HepG2 (cell line): ENCODE data around the gene MTCH1. TPM values are rescaled to one million over a fixed set of nuclear protein-coding genes. Genes with fewer than 3 reads are reported as not detected.

Source experiments
- ATAC-seq: fragments of 200-7000 bp; cut with Tn5 transposase; 3 replicates; pipeline ENCODE4 v1.9.1; 2020; ENCODE audit warnings: mild to moderate bottlenecking, moderate library complexity
- BruUV-seq: library from RNA; stranded (reverse); fragments of 400-500 nt; replicated peaks from 2 replicates; lab custom pipeline; 2021; lab: Mats Ljungman, UMichigan
- CTCF ChIA-PET: fragments of 300-600 bp; formaldehyde crosslinking; extraction: SDS; loops from one replicate; lab custom pipeline; 2021; ENCODE audit warnings: low total read pairs, inconsistent platforms, low intra/inter-chr PET ratio; lab: Yijun Ruan, JAX
- POLR2A ChIA-PET: fragments of 350-600 bp; sonication (Branson Sonifier 250); formaldehyde crosslinking; loops from one replicate; lab custom pipeline; 2020; ENCODE audit warnings: antibody characterized with exemption, inconsistent platforms; lab: Yijun Ruan, JAX
- DNase-seq: peaks from one replicate; pipeline ENCODE4 v3.0.0-alpha.2; 2015; ENCODE audit warnings: low spot score
- FAIRE-seq: peaks from 3 replicates; lab custom pipeline; 2011; peaks lifted over from hg19 to GRCh38; lab: Jason Lieb, UNC
- H2AFZ ChIP-seq: one replicate; pipeline ENCODE4 v1.6.1; 2011; ENCODE audit warnings: low read length, inconsistent platforms
- H3K27ac ChIP-seq: fragments of 300-600 bp; 3 replicates; pipeline ENCODE4 v1.8.0; 2011; ENCODE audit warnings: mixed run types, mild to moderate bottlenecking, mixed read lengths, low read length, inconsistent platforms; ENCODE audit not compliant: insufficient read depth; ENCODE audit errors: extremely low read length
- H3K27me3 ChIP-seq, 2 experiments: fragments of 200-600 bp in 1 of 2; 2 replicates in 1 of 2; 3 replicates in 1 of 2; pipeline versions ENCODE4 v1.6.0 to v1.8.0; 2011; ENCODE audit warnings: low read length in 2 of 2, mild to moderate bottlenecking in 2 of 2, moderate library complexity in 2 of 2, inconsistent platforms in 1 of 2; ENCODE audit not compliant: insufficient read depth in 2 of 2, control insufficient read depth in 1 of 2
- H3K36me3 ChIP-seq, 2 experiments: fragments of 200-600 bp in 1 of 2; replicated peaks in 1 of 2; 2 replicates in 1 of 2; 3 replicates in 1 of 2; pipeline versions ENCODE4 v1.5.1 to v1.8.0; 2011; ENCODE audit warnings: low read length in 2 of 2, inconsistent platforms in 1 of 2; ENCODE audit not compliant: insufficient read depth in 2 of 2, control insufficient read depth in 1 of 2
- H3K4me1 ChIP-seq: 2 replicates; pipeline ENCODE4 v1.5.1; 2012; ENCODE audit warnings: low read length, inconsistent platforms; ENCODE audit not compliant: insufficient read depth
- H3K4me2 ChIP-seq: 2 replicates; pipeline ENCODE4 v1.6.0; 2011; ENCODE audit warnings: low read depth, low read length, inconsistent platforms
- H3K4me3 ChIP-seq, 3 experiments: fragments of 200-600 bp in 1 of 3; sonication (generic), shearing (Covaris generic) in 1 of 3; replicated peaks in 1 of 3; 2 replicates each; pipeline ENCODE4 v1.5.1; 2011 to 2016; ENCODE audit warnings: low read length in 3 of 3, inconsistent platforms in 2 of 3, low read depth in 2 of 3, mild to moderate bottlenecking in 2 of 3, control low read depth in 1 of 3, mixed read lengths in 1 of 3; ENCODE audit not compliant: insufficient read depth in 1 of 3
- H3K79me2 ChIP-seq: one replicate; pipeline ENCODE4 v1.6.1; 2011; ENCODE audit warnings: low read length, inconsistent platforms; ENCODE audit not compliant: insufficient read depth
- H3K9ac ChIP-seq: 2 replicates; pipeline ENCODE4 v1.6.0; 2011; ENCODE audit warnings: mild to moderate bottlenecking, low read depth, low read length, inconsistent platforms; ENCODE audit not compliant: insufficient read depth
- H3K9me3 ChIP-seq: 2 replicates; pipeline ENCODE4 v1.5.1; 2012; ENCODE audit warnings: mild to moderate bottlenecking, low read length
- H4K20me1 ChIP-seq: 2 replicates; pipeline ENCODE4 v1.6.0; 2011; ENCODE audit warnings: inconsistent platforms, mild to moderate bottlenecking, low read length, moderate library complexity; ENCODE audit not compliant: insufficient read depth
- ATM ChIP-seq: fragments of 450-650 bp; IDR thresholded peaks from 2 replicates; pipeline ENCODE4 v1.7.1; 2017; ENCODE audit warnings: mild to moderate bottlenecking, borderline replicate concordance
- EHMT2 ChIP-seq: fragments of 200-600 bp; sonication (generic); IDR thresholded peaks from 2 replicates; pipeline ENCODE4 v1.7.0; 2017; ENCODE audit warnings: antibody characterized with exemption, low read depth, low read length, borderline replicate concordance
- MEIS2 ChIP-seq: sonication (generic); formaldehyde crosslinking; IDR thresholded peaks from 2 replicates; pipeline ENCODE4 v1.9.0; 2021; ENCODE audit warnings: mild to moderate bottlenecking, missing genetic modification reagents
- NCOA5 ChIP-seq: sonication (generic); formaldehyde crosslinking; IDR thresholded peaks from 2 replicates; pipeline ENCODE4 v1.4.0; 2020; ENCODE audit warnings: missing genetic modification reagents
- NONO ChIP-seq, 2 experiments: fragments of 450-650 bp in 1 of 2; sonication (generic) in 1 of 2; formaldehyde crosslinking in 1 of 2; IDR thresholded peaks in 1 of 2; conservative IDR thresholded peaks in 1 of 2; 2 replicates each; pipeline versions ENCODE4 v1.6.1 to v1.8.0; 2017 to 2022; ENCODE audit warnings: mild to moderate bottlenecking in 1 of 2, missing genetic modification reagents in 1 of 2, moderate library complexity in 1 of 2
- ZFP90 ChIP-seq: sonication (generic); formaldehyde crosslinking; IDR thresholded peaks from 2 replicates; pipeline ENCODE4 v1.8.0; 2022; ENCODE audit warnings: missing genetic modification reagents, mild to moderate bottlenecking, inconsistent platforms, borderline replicate concordance
- ZMAT3 ChIP-seq: sonication (generic); formaldehyde crosslinking; conservative IDR thresholded peaks from 2 replicates; pipeline ENCODE4 v1.7.0; 2021; ENCODE audit warnings: missing genetic modification reagents
- ZNF672 ChIP-seq: sonication (generic); formaldehyde crosslinking; IDR thresholded peaks from 2 replicates; pipeline ENCODE4 v1.8.1; 2022; ENCODE audit warnings: missing genetic modification reagents
- ZNF674 ChIP-seq: sonication (generic); formaldehyde crosslinking; IDR thresholded peaks from 2 replicates; pipeline ENCODE4 v1.5.0; 2020; ENCODE audit warnings: low read depth, mild to moderate bottlenecking, missing genetic modification reagents
- ZNF713 ChIP-seq: sonication (generic); formaldehyde crosslinking; IDR thresholded peaks from 2 replicates; pipeline ENCODE4 v1.4.0; 2020; ENCODE audit warnings: mild to moderate bottlenecking, missing genetic modification reagents
- WGBS: methylation state at CpG from one replicate; pipeline ENCODE4 v1.1.6; 2017; ENCODE audit warnings: low lambda C conversion rate; 5-methylcytosine and 5-hydroxymethylcytosine counted together
- in situ Hi-C: cut with HindIII; loops from 2 replicates; pipeline ENCODE4 v1.10.0; 2017; ENCODE audit warnings: low pct_unique_long_range_greater_than_20kb; ENCODE audit not compliant: extremely low pct_ligation_motif_present
- intact Hi-C: fragments of 100-400 bp; cut with micrococcal nuclease; formaldehyde crosslinking; loops from one replicate; pipeline ENCODE4 v1.10.0; 2022; ENCODE audit not compliant: unreplicated experiment
- polyA plus RNA-seq, 8 experiments: library from polyadenylated mRNA; depleted of rRNA in 3 of 8; stranded (reverse) in 7 of 8; unstranded in 1 of 8; fragments of >200 nt; fragmentation: Illumina TruSeq in 4 of 8; extraction: Trizol in 4 of 8; gene quantifications; 2 replicates each; pipeline versions ENCODE4 v1.2.1 to v1.2.3, GENCODE V29; 2011 to 2016; ENCODE audit warnings: low read depth in 4 of 8, missing spikeins in 1 of 8, mixed read lengths in 1 of 8; ENCODE audit not compliant: insufficient read depth in 1 of 8
- total RNA-seq, 5 experiments: library from RNA; depleted of rRNA; stranded (reverse); fragments of >200 nt; fragmentation: Illumina TruSeq; extraction: Trizol; gene quantifications; 2 replicates each; pipeline ENCODE4 v1.2.3, GENCODE V29; 2016; ENCODE audit warnings: low read depth in 1 of 5
- TF ChIP-seq, protein P1 (sequence below): IDR thresholded peaks from 2 replicates; pipeline ENCODE4 v1.6.1; 2016; ENCODE audit warnings: missing genetic modification reagents, missing compliant biosample characterization
- TF ChIP-seq, protein P2 (sequence below): sonication (generic); formaldehyde crosslinking; conservative IDR thresholded peaks from 2 replicates; pipeline ENCODE4 v1.8.0; 2022; ENCODE audit warnings: missing genetic modification reagents
- TF ChIP-seq, protein P3 (sequence below): sonication (generic); formaldehyde crosslinking; IDR thresholded peaks from 2 replicates; pipeline ENCODE4 v1.5.1; 2020; ENCODE audit warnings: mild to moderate bottlenecking, missing genetic modification reagents, borderline replicate concordance

Gene MTCH1
- total and polyA plus RNA-seq, 2 of the 13 experiments (the other 11 are each of a cell fraction or from before 2014, with no cell fraction given), result 86.2 to 144 TPM

DNA sequence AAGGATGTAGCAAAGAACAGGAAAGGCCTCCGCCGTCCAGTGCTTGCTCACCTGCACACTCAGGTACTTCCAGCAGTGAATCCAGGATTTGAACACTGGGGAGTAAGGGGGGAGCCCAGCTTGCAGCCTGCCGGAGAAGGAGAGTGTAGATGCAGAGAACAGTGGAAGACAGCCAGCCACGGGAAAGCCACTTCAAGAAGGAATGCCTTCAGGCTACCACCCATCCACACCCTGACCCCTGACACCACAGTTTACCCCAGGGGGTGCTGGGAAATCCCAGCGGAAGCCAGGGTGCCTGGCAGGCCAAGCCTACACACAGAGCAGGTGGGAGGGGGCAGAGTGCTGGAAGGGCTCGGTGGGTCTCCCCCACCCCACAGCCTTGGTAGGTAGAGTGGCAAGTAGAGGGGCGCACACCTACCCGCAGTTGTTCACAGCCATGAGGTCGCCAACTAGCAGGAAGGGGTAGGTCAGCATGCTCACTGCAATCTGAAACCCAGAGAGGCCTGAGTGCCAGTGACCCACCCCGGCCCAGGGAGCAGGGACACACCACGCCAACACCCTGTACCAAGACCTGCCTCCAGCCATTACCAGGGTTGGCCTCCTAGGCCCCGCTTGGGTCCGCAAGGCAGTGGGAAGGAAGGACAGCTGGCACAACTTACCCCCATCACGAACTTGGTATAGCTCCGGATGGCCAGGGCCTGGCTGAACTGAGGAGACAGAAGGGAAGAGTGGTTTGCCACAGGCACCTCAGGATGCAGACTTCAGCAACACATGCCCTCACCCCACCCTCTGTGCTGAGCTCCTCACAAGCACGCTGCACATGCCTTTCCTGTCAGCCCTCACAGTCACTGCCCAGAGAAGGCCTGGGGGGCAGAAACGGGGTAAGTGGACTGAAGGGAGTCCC lies 15.8 kb downstream of the MTCH1 start:
- no peaks in the 10 kb centered on the region for H3K27me3 ChIP-seq
- no peaks in the 10 kb centered on the region for H3K79me2 ChIP-seq
- no peaks in the 10 kb centered on the region for H4K20me1 ChIP-seq
- no peak for ATAC-seq
- no peak overlapping the region for H3K27ac ChIP-seq
- no peak overlapping the region for H3K4me3 ChIP-seq
- intact Hi-C loops, result no loop called here
- 95% methylated on average over 14 of the region's 17 CpGs for WGBS
- no TSS peak for BruUV-seq
- peaks cover 61 to 79% of the 10 kb centered on the region in 2 experiments for H3K36me3 ChIP-seq
- ChIA-PET CTCF (no interaction called here), POLR2A (interaction anchor here (1.1 to 1.4 kb wide), 2 partner anchors 16 kb away, joined by 3 read pairs; partner anchors contain the start of gene MTCH1)
- H3K9ac ChIP-seq, result no peak overlapping the region
- TF ChIP-seq ZFP90 (CRISPR knock-in tag) (no peak), NCOA5 (CRISPR knock-in tag) (no peak), EHMT2 (no peak), ATM (no peak), ZMAT3 (CRISPR knock-in tag) (no peak), ZNF713 (CRISPR knock-in tag) (no peak), NONO (IDR thresholded peaks at IDR 0.05) (no peak), NONO (CRISPR knock-in tag; conservative IDR thresholded peaks at IDR 0.05) (no peak), ZNF674 (no peak), MEIS2 (CRISPR knock-in tag) (no peak), ZNF672 (CRISPR knock-in tag) (no peak)
- TF ChIP-seq, protein P1, sequence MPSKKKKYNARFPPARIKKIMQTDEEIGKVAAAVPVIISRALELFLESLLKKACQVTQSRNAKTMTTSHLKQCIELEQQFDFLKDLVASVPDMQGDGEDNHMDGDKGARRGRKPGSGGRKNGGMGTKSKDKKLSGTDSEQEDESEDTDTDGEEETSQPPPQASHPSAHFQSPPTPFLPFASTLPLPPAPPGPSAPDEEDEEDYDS (CRISPR knock-in tag), result no peak
- TF ChIP-seq, protein P2, sequence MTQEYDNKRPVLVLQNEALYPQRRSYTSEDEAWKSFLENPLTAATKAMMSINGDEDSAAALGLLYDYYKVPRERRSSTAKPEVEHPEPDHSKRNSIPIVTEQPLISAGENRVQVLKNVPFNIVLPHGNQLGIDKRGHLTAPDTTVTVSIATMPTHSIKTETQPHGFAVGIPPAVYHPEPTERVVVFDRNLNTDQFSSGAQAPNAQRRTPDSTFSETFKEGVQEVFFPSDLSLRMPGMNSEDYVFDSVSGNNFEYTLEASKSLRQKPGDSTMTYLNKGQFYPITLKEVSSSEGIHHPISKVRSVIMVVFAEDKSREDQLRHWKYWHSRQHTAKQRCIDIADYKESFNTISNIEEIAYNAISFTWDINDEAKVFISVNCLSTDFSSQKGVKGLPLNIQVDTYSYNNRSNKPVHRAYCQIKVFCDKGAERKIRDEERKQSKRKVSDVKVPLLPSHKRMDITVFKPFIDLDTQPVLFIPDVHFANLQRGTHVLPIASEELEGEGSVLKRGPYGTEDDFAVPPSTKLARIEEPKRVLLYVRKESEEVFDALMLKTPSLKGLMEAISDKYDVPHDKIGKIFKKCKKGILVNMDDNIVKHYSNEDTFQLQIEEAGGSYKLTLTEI (CRISPR knock-in tag), result no peak
- TF ChIP-seq, protein P3, sequence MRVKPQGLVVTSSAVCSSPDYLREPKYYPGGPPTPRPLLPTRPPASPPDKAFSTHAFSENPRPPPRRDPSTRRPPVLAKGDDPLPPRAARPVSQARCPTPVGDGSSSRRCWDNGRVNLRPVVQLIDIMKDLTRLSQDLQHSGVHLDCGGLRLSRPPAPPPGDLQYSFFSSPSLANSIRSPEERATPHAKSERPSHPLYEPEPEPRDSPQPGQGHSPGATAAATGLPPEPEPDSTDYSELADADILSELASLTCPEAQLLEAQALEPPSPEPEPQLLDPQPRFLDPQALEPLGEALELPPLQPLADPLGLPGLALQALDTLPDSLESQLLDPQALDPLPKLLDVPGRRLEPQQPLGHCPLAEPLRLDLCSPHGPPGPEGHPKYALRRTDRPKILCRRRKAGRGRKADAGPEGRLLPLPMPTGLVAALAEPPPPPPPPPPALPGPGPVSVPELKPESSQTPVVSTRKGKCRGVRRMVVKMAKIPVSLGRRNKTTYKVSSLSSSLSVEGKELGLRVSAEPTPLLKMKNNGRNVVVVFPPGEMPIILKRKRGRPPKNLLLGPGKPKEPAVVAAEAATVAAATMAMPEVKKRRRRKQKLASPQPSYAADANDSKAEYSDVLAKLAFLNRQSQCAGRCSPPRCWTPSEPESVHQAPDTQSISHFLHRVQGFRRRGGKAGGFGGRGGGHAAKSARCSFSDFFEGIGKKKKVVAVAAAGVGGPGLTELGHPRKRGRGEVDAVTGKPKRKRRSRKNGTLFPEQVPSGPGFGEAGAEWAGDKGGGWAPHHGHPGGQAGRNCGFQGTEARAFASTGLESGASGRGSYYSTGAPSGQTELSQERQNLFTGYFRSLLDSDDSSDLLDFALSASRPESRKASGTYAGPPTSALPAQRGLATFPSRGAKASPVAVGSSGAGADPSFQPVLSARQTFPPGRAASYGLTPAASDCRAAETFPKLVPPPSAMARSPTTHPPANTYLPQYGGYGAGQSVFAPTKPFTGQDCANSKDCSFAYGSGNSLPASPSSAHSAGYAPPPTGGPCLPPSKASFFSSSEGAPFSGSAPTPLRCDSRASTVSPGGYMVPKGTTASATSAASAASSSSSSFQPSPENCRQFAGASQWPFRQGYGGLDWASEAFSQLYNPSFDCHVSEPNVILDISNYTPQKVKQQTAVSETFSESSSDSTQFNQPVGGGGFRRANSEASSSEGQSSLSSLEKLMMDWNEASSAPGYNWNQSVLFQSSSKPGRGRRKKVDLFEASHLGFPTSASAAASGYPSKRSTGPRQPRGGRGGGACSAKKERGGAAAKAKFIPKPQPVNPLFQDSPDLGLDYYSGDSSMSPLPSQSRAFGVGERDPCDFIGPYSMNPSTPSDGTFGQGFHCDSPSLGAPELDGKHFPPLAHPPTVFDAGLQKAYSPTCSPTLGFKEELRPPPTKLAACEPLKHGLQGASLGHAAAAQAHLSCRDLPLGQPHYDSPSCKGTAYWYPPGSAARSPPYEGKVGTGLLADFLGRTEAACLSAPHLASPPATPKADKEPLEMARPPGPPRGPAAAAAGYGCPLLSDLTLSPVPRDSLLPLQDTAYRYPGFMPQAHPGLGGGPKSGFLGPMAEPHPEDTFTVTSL (CRISPR knock-in tag), result no peak
- no peak for DNase-seq
- H2AFZ ChIP-seq, result no peak overlapping the region
- no peaks in the 10 kb centered on the region for H3K9me3 ChIP-seq
- H3K4me2 ChIP-seq, result no peak overlapping the region
- no peak for FAIRE-seq
- no peaks in the 10 kb centered on the region for H3K4me1 ChIP-seq
- in situ Hi-C loops, result no loop called here
